HUES6 (cell line): Measurements from ENCODE around the gene KIF5A.

Source experiments
- H3K27ac ChIP-seq: 2 replicates; pipeline ENCODE4 v1.7.0; 2013; ENCODE audit warnings: low read depth, mild to moderate bottlenecking, low read length, inconsistent platforms
- H3K27me3 ChIP-seq: 2 replicates; pipeline ENCODE4 v1.6.1; 2013; ENCODE audit warnings: low read length; ENCODE audit not compliant: control insufficient read depth, insufficient read depth
- H3K36me3 ChIP-seq: 2 replicates; pipeline ENCODE4 v1.6.1; 2013; ENCODE audit warnings: low read length; ENCODE audit not compliant: control insufficient read depth, insufficient read depth
- H3K4me1 ChIP-seq: 2 replicates; pipeline ENCODE4 v1.6.1; 2013; ENCODE audit warnings: low read length; ENCODE audit not compliant: control insufficient read depth, insufficient read depth
- H3K4me3 ChIP-seq: 2 replicates; pipeline ENCODE4 v1.5.1; 2013; ENCODE audit warnings: low read depth, low read length
- H3K9ac ChIP-seq: one replicate; pipeline ENCODE4 v1.6.1; 2013; ENCODE audit warnings: mild to moderate bottlenecking, low read length
- H3K9me3 ChIP-seq: 2 replicates; pipeline ENCODE4 v1.6.1; 2013; ENCODE audit warnings: low read depth, low read length; ENCODE audit not compliant: control insufficient read depth, insufficient read depth

Gene KIF5A

DNA sequence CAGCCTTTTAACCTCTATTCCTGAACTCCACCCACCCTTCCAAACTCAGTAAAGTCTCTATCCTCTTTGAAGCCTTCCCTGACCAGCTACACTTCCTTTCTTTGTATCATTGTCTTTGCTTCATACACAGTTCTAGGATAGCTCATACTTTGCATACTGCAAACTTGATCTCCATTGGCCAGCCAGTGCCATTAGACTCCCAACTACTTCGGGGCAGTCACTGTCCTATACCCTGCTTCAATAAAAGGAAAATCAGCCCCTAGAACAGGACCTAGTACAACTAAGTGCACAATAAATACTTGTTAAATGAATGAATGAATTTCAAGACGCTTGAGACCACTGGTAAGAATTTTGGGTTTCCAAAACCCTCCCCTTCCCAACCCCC is 40.6 kb downstream of the KIF5A start:
- Histone ChIP-seq H3K36me3 (peaks cover 13% of the 10 kb centered on the region; the same call in 1 of the 2 replicates), H3K4me1 (peaks cover 10% of the 10 kb centered on the region), H3K27ac (peak overlapping the region; percentile 38; the same call in 1 of the 2 replicates), H3K9me3 (no peaks in the 10 kb centered on the region), H3K27me3 (peaks cover 10% of the 10 kb centered on the region; the same call in 1 of the 2 replicates), H3K4me3 (peak overlapping the region; percentile 91), H3K9ac (peak overlapping the region; percentile 49)

GRCh38 chr12:57590864-57591781 is 41.3 kb downstream of the KIF5A start, which contains the start of gene PIP4K2C:
PIP4K2C (plus strand) TSS chr12:57591192; CDS start chr12:57591290, 98 bp downstream.
- peaks cover 18% of the 10 kb centered on the region for H3K36me3 ChIP-seq
- peaks cover 10% of the 10 kb centered on the region; the same call in 1 of the 2 replicates for H3K27me3 ChIP-seq
- peak within 1 kb of the TSS; percentile 38; the same call in 1 of the 2 replicates for H3K27ac ChIP-seq
- peaks cover 10% of the 10 kb centered on the region for H3K4me1 ChIP-seq
- peak within 1 kb of the TSS; percentile 91 for H3K4me3 ChIP-seq
- H3K9ac ChIP-seq: peak within 1 kb of the TSS; percentile 77
- H3K9me3 ChIP-seq: no peaks in the 10 kb centered on the region

DNA sequence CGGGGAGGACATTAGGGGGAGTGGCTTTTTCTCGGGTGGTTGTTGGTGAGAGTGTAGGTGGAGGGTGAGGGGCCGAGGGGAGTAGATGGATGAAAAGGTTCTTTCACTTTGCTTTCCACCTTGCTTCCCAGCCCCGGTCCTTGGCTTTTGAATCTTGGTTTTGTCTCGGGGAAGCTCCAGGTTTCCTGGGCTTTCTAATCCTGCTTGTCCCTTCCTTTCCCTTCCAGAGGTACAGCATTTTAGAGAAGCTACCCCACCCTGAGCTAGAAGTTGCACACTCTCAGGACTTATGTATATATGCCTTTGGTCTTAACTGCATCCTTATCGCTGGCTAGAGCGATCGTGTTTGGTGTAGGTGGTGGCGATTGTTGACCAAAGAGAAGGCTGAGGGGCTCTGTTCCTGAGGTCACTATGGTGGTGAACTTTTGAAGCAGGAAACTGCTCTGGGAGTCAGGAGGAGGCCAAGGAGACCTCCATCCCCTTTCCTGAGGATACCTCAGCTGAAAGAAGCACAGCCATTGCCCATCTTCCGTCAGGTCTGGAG is 42.0 kb downstream of the KIF5A start:
- peaks cover 22% of the 10 kb centered on the region for H3K36me3 ChIP-seq
- H3K27ac ChIP-seq: no peak overlapping the region
- H3K9me3 ChIP-seq: no peaks in the 10 kb centered on the region
- peaks cover 10% of the 10 kb centered on the region for H3K4me1 ChIP-seq
- H3K27me3 ChIP-seq: peaks cover 10% of the 10 kb centered on the region; the same call in 1 of the 2 replicates
- peak overlapping the region; percentile 77 for H3K9ac ChIP-seq
- peak overlapping the region; percentile 91 for H3K4me3 ChIP-seq

GRCh38 chr12:57592551-57593165 is 42.8 kb downstream of the KIF5A start:
- Histone ChIP-seq H3K9me3 (no peaks in the 10 kb centered on the region), H3K27ac (no peak overlapping the region), H3K27me3 (peaks cover 8% of the 10 kb centered on the region; the same call in 1 of the 2 replicates), H3K4me3 (peak overlapping the region; percentile 91; the same call in 1 of the 2 replicates), H3K4me1 (peaks cover 10% of the 10 kb centered on the region), H3K9ac (no peak overlapping the region), H3K36me3 (peaks cover 28% of the 10 kb centered on the region)

DNA sequence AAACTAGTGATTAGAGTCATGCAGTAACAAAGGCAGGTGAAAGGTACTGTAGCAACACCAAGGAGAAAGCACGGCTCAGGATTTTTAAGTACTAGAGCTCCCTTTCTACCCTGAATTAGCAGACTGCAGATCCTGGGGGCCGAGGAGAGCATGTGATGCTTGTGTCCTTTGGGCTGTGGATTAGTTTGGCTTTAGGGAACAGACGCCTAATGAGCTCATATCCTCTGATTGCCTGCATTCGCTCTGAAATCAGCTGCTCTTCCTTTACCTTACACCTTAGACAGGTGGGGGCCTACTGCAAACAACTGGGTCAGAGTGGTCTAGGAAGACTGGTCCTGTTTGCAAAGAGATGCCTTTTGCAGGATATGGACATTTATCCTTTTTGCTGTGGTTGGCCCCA is 43.3 kb downstream of the KIF5A start:
- Histone ChIP-seq H3K4me1 (peaks cover 10% of the 10 kb centered on the region), H3K27ac (no peak overlapping the region), H3K36me3 (peaks cover 31% of the 10 kb centered on the region), H3K27me3 (peaks cover 3% of the 10 kb centered on the region; the same call in 1 of the 2 replicates), H3K4me3 (0 out of 2 replicates have a peak overlapping the region, but pooled peaks have one; percentile 3), H3K9ac (no peak overlapping the region), H3K9me3 (no peaks in the 10 kb centered on the region)

- no peaks in the 10 kb centered on the region for H3K27me3 ChIP-seq
- peaks cover 56% of the 10 kb centered on the region for H3K36me3 ChIP-seq
- no peaks in the 10 kb centered on the region for H3K9me3 ChIP-seq
- no peak overlapping the region for H3K9ac ChIP-seq
- H3K4me3 ChIP-seq: no peak overlapping the region
- no peak overlapping the region for H3K27ac ChIP-seq
- peaks cover 8% of the 10 kb centered on the region for H3K4me1 ChIP-seq
Measured at GRCh38 chr12:57600395-57600794, 50.6 kb downstream of the KIF5A start.

DNA sequence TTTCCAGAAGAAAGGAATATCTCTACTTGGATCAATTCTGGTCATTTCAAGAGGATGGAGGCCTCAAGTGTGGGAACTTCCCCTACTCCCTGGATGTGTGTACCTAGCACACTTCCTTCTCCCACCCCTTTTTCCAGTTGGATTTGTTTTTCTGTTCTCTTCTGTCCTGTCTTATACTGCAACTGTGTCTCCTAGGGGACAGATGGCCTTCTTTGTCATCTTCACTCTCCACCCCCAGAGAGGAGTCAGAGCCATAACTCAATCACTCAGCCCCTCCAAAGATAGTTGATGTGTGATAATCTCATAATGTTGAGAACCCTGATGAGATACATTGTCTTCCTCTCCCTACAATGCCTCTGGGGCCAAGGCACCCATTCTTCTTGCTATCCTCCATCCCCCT is 52.7 kb downstream of the KIF5A start:
- no peak overlapping the region for H3K9ac ChIP-seq
- H3K36me3 ChIP-seq: peaks cover 43% of the 10 kb centered on the region
- H3K4me1 ChIP-seq: peaks cover 12% of the 10 kb centered on the region
- H3K9me3 ChIP-seq: no peaks in the 10 kb centered on the region
- no peak overlapping the region for H3K4me3 ChIP-seq
- no peaks in the 10 kb centered on the region for H3K27me3 ChIP-seq
- H3K27ac ChIP-seq: no peak overlapping the region

- no peaks in the 10 kb centered on the region for H3K27me3 ChIP-seq
- H3K4me1 ChIP-seq: peaks cover 12% of the 10 kb centered on the region
- no peaks in the 10 kb centered on the region for H3K9me3 ChIP-seq
- no peak overlapping the region for H3K27ac ChIP-seq
- H3K4me3 ChIP-seq: peak overlapping the region; percentile 86
- H3K36me3 ChIP-seq: peaks cover 44% of the 10 kb centered on the region
- H3K9ac ChIP-seq: no peak overlapping the region
Measured at GRCh38 chr12:57603324-57603723, 53.5 kb downstream of the KIF5A start.

DNA sequence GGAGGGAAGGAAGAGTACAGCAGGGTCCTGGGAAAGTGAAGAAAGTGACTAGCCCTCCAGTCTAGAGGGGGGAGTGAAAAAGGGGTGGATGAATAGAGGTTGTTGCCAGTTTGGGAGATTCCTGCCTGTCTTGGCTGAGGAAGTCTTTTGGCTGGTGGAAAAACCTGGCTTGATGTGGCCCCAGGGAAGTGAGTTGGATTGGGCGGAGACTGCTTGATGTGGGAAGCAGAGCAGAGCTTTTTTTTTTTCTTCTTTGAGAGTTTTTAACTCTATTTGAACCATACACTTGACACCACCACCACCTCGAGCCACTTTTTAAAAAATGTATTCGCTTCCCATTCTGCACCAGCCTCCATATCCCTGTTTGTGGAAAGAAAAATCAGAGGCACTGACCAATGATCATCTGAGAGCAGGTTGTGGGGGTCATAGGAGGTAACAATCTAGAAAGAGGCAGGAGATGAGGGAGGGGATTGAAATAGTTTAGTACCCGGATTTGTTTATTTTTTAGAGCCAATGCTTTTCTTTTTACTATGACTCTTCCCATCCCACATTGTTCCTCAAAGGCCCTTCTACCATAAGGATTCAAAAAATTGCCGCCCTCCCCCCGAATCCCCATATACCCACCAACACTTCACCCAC is 54.1 kb downstream of the KIF5A start:
- peaks cover 14% of the 10 kb centered on the region for H3K4me1 ChIP-seq
- H3K9ac ChIP-seq: peak overlapping the region; percentile 16
- H3K4me3 ChIP-seq: peak overlapping the region; percentile 86
- H3K36me3 ChIP-seq: peaks cover 44% of the 10 kb centered on the region
- no peaks in the 10 kb centered on the region for H3K9me3 ChIP-seq
- H3K27ac ChIP-seq: no peak overlapping the region
- no peaks in the 10 kb centered on the region for H3K27me3 ChIP-seq

DNA sequence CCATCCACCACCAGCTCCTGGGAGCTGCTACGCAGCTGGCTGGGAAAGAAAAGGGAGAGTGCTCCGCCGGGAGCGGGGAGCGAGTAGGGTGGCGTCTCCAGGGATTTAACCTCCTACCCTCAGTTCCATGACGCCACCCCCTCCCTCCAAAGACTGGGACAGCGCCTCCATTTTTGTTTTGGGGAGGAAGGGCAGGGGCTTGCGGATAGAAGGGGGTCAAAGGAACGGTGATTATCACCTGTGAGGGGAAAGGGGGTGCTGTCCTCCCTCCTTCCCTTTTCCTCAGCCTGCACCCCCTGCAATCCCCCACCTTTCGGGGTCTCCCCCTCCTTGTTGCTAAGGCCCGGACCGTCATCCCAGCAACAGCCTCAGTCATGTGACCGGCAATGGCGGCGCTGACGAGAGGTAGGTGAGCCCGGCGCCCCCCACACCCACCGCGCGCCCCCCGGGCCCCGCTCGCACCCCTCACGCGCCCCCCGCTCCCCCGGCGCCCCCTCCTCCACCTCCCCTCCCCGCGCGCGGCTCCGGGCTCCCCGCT is 54.7 kb downstream of the KIF5A start, which contains the start of gene DTX3:
Gene DTX3 (plus strand): TSS at position 371 of the 538 bp plus-strand sequence. CDS start 1,694 bp downstream, outside the sequence.
- Histone ChIP-seq H3K9me3 (no peaks in the 10 kb centered on the region), H3K27me3 (no peaks in the 10 kb centered on the region), H3K27ac (no peak within 1 kb of the TSS), H3K4me3 (peak within 1 kb of the TSS; percentile 86), H3K4me1 (peaks cover 20% of the 10 kb centered on the region), H3K9ac (peak within 1 kb of the TSS; percentile 74), H3K36me3 (peaks cover 38% of the 10 kb centered on the region)
